ENCODE data around the gene MPRIP. TPM values are rescaled to one million over a fixed set of nuclear protein-coding genes. Genes with fewer than 3 reads are reported as not detected.
"Not testable (repeated sequence)": the region's sequence is repeated elsewhere in the genome, so short reads cannot be mapped to it uniquely, and the experiment has no call there.

The MPRIP gene
- total RNA-seq, 1 experiment from 2014 or later = 140 TPM

- TF ChIP-seq MLX (CRISPR knock-in tag; IDR thresholded peaks at IDR 0.05) (no peak), RORB (CRISPR knock-in tag; IDR thresholded peaks at IDR 0.05) (no peak), ZNF532 (CRISPR knock-in tag; IDR thresholded peaks at IDR 0.05; ENCODE audit: borderline replicate concordance) (no peak), STAT6 (CRISPR knock-in tag; conservative IDR thresholded peaks at IDR 0.05; ENCODE audit: low read depth) (no peak), ZNF232 (CRISPR knock-in tag; IDR thresholded peaks at IDR 0.05) (no peak), GTF2I (CRISPR knock-in tag; conservative IDR thresholded peaks at IDR 0.05) (no peak), ZNF281 (CRISPR knock-in tag; IDR thresholded peaks at IDR 0.05) (no peak), ZNF121 (CRISPR knock-in tag; IDR thresholded peaks at IDR 0.05) (no peak)
These were observed 149.7 kb downstream of the MPRIP start (continued) for GRCh38 chr17:17191961-17192381.

- DNase-seq (ENCODE audit: low spot score); POLR2A ChIA-PET; ATAC-seq; H3K27me3 Mint-ChIP-seq (ENCODE audit: low read depth); H3K9me3 Mint-ChIP-seq; H3K4me3 Mint-ChIP-seq; H3K36me3 Mint-ChIP-seq; H3K27ac Mint-ChIP-seq; CTCF ChIA-PET; H3K4me1 Mint-ChIP-seq: not testable (repeated sequence)
These were observed 153.2 kb downstream of the MPRIP start for GRCh38 chr17:17195466-17195865.

- POLR2A ChIA-PET = no interaction called here
- CTCF ChIA-PET = interaction anchor here (1.4 kb wide), 1 partner anchor 55 kb away, joined by 8 read pairs; no protein-coding TSS in a partner anchor
- Mint-ChIP-seq H3K9me3 (no peaks in the 10 kb centered on the region), H3K27ac (no peak overlapping the region), H3K4me3 (no peak overlapping the region), H3K4me1 (no peaks in the 10 kb centered on the region), H3K27me3 (ENCODE audit: low read depth) (no peaks in the 10 kb centered on the region), H3K36me3 (no peaks in the 10 kb centered on the region)
- no peak for ATAC-seq
- DNase-seq (ENCODE audit: low spot score) = no peak
- TF ChIP-seq PRRX2 (CRISPR knock-in tag; IDR thresholded peaks at IDR 0.05) (no peak), STAT6 (CRISPR knock-in tag; conservative IDR thresholded peaks at IDR 0.05; ENCODE audit: low read depth) (no peak), JAZF1 (CRISPR knock-in tag; IDR thresholded peaks at IDR 0.05) (no peak), SP1 (CRISPR knock-in tag; conservative IDR thresholded peaks at IDR 0.05) (no peak), E2F4 (CRISPR knock-in tag; IDR thresholded peaks at IDR 0.05; ENCODE audit: borderline replicate concordance, low read depth) (no peak), CTCF (IDR thresholded peaks at IDR 0.05) (no peak), NFATC4 (CRISPR knock-in tag; IDR thresholded peaks at IDR 0.05) (no peak), SMAD4 (CRISPR knock-in tag; IDR thresholded peaks at IDR 0.05) (no peak), CREB1 (CRISPR knock-in tag; IDR thresholded peaks at IDR 0.05) (no peak), SMAD3 (CRISPR knock-in tag; IDR thresholded peaks at IDR 0.05; ENCODE audit: borderline replicate concordance) (no peak)
These were observed 154.5 kb downstream of the MPRIP start for GRCh38 chr17:17196776-17197175.
